Measurements from ENCODE around the gene SLC10A1. TPM values are rescaled to one million over a fixed set of nuclear protein-coding genes. Genes with fewer than 3 reads are reported as not detected.

SLC10A1 gene
- total RNA-seq = not detected in 2 replicates

DNA sequence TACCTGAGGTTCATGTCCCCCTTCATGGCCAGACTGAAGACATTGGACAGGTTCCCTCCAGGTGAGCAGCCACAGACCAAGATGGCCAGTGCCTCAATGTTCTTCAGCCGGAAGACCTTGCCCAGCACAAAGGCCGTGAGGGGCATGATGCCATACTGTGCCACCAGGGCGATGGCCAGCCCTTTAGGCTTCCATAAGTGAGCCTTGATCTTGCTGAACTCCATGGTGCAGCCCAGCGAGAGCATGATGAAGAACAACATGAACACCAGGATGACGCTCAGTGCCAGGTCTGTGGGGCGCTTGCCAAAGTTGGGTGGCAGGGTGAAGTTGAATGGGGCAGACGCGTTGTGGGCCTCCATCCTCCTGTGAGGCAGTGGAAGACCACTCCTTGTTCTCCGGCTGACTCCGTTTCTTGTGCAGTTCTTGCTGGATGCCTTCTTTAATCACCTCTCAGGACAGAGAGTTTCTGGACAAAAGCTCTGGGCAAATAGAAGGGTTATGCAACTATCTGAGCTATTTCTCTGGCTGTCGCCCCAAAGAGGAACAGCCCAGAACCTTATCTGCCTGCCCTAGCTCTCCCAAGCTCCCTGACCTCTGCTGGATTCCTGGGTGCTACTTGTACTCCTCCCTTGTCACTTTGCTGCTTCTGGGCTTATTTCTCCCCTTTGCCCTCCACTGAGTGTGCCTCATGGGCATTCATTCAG lies at the start of gene SLC10A1:
Gene SLC10A1, minus strand, starts transcription at position 445 of the 704 bp plus-strand sequence. Its CDS starts 86 bp downstream, at position 359.

DNA sequence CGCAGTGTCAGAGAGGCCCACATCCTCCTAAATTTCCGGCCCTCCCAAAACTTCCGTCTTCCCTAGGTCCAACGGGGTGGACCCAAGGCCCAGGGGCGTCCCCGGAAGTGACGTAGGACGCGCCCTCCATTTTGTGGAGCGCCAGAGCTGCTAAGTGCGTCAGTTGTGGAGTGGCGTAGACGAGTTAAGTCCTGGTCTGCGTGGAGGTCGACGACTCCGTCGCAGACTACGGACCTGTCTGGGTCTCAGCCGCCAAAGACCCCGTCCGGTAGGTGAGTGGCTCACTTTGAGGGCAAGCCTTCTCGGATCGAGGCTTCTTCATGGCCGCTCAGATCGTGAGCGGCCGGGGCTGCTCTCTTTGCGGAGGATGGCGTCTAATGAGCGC lies 30.1 kb downstream of the SLC10A1 start, which contains the start of gene SRSF5:
Gene SRSF5, plus strand, starts transcription at position 159 of the 385 bp plus-strand sequence. CDS start 1,015 bp downstream, outside the sequence.

Other genes starting within 250 kb of the SLC10A1 start
- gene CCDC177, start 222.4 kb downstream of the SLC10A1 start, total RNA-seq = not detected in 2 replicates
- gene SUSD6, start 185.6 kb downstream of the SLC10A1 start, total RNA-seq = 13.4 and 26.5 TPM in 2 replicates
- 104 and 120 TPM in 2 replicates for gene SRSF5, start 30.1 kb downstream of the SLC10A1 start, total RNA-seq
- 11.6 and 15.4 TPM in 2 replicates for gene SMOC1, start 82.2 kb upstream of the SLC10A1 start, total RNA-seq